ENCODE results near the gene ITGB3BP. TPM values are rescaled to one million over a fixed set of nuclear protein-coding genes. Genes with fewer than 3 reads are reported as not detected.

ITGB3BP gene
- total RNA-seq, 1 experiment from 2014 or later: 47.2 TPM

DNA sequence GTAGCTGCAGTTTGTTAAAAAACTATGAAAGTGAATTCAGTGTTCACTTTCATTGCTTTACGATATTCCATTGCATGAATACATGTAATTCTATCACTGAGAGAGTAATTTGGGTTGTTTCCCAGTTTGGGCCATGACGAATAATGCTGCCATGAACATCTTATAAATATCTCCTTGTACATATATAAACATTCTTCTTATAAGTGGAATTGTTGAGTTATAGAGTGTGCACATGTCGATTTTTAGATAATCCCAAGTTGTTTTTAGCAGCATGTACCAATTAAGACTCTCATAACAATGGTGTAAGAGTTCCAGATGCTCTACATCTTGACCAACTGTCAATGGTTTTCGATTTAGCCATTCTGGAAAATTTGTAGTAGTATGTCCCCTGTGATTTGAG lies 114.7 kb downstream of the ITGB3BP start:
- H3K9me3 ChIP-seq (ENCODE audit: control insufficient read depth, low read depth, low read length): no peaks in the 10 kb centered on the region
- no peak overlapping the region for H2AFZ ChIP-seq (ENCODE audit: low read length)
- H2BK120ac ChIP-seq (ENCODE audit: low read depth, low read length, poor library complexity, severe bottlenecking): no peak overlapping the region
- H3K23me2 ChIP-seq (ENCODE audit: insufficient read length, low read depth, low read length, poor library complexity, severe bottlenecking): no peaks in the 10 kb centered on the region
- H3K27ac Mint-ChIP-seq: no peak overlapping the region
- no peak overlapping the region for H3K4me3 Mint-ChIP-seq
- no peaks in the 10 kb centered on the region; a peak in 1 of 7 replicates for H3K36me3 Mint-ChIP-seq (ENCODE audit: insufficient read depth in 1 of 3, low read depth in 3 of 3)
- no peak overlapping the region for H3K23ac ChIP-seq (ENCODE audit: insufficient read length, low read depth, low read length)
- no peak overlapping the region for H3K18ac ChIP-seq (ENCODE audit: insufficient read length, low read depth, low read length)
- no peaks in the 10 kb centered on the region for H3K9me3 Mint-ChIP-seq
- WGBS (ENCODE audit: extremely low coverage, insufficient read length, low lambda C conversion rate): no CpG with 5 or more reads among the region's 4 CpGs
- H3K56ac ChIP-seq (ENCODE audit: insufficient read length, low read depth, low read length): no peak overlapping the region
- no peak for DNase-seq
- no peak overlapping the region for H2BK5ac ChIP-seq (ENCODE audit: insufficient read length, low read length)
- H2BK12ac ChIP-seq (ENCODE audit: insufficient read length, low read depth, low read length): no peak overlapping the region
- no peaks in the 10 kb centered on the region for H3K27me3 ChIP-seq (ENCODE audit: insufficient read depth, low read length)
- TF ChIP-seq, protein P1, sequence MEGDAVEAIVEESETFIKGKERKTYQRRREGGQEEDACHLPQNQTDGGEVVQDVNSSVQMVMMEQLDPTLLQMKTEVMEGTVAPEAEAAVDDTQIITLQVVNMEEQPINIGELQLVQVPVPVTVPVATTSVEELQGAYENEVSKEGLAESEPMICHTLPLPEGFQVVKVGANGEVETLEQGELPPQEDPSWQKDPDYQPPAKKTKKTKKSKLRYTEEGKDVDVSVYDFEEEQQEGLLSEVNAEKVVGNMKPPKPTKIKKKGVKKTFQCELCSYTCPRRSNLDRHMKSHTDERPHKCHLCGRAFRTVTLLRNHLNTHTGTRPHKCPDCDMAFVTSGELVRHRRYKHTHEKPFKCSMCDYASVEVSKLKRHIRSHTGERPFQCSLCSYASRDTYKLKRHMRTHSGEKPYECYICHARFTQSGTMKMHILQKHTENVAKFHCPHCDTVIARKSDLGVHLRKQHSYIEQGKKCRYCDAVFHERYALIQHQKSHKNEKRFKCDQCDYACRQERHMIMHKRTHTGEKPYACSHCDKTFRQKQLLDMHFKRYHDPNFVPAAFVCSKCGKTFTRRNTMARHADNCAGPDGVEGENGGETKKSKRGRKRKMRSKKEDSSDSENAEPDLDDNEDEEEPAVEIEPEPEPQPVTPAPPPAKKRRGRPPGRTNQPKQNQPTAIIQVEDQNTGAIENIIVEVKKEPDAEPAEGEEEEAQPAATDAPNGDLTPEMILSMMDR (conservative IDR thresholded peaks at IDR 0.05): no peak
- H3K27ac ChIP-seq (ENCODE audit: insufficient read length, low read depth, low read length): no peak overlapping the region
- no peak overlapping the region for H2BK20ac ChIP-seq (ENCODE audit: low read depth, low read length, poor library complexity, severe bottlenecking)
- H3K9ac ChIP-seq (ENCODE audit: extremely low read depth, insufficient read length, low read length): no peak overlapping the region
- no peaks in the 10 kb centered on the region for H3K79me1 ChIP-seq (ENCODE audit: insufficient read depth, low read depth, low read length, poor library complexity, severe bottlenecking)
- no peak overlapping the region for H3K4me2 ChIP-seq (ENCODE audit: insufficient read depth, insufficient read length, low read length)
- no peak overlapping the region for H2AK5ac ChIP-seq (ENCODE audit: insufficient read length, low read length)
- no peak overlapping the region for H3K4ac ChIP-seq (ENCODE audit: low read depth, low read length)
- H4K5ac ChIP-seq (ENCODE audit: insufficient read length, low read depth, low read length): no peak overlapping the region
- no peak overlapping the region for H3T11ph ChIP-seq (ENCODE audit: low read length)
- no peak overlapping the region for H2BK15ac ChIP-seq (ENCODE audit: low read depth, low read length)
- no peaks in the 10 kb centered on the region for H3K79me2 ChIP-seq (ENCODE audit: insufficient read depth, low read length)
- H3K27me3 Mint-ChIP-seq (ENCODE audit: low read depth): no peaks in the 10 kb centered on the region
- H4K8ac ChIP-seq (replicated peaks; ENCODE audit: insufficient read length, low read depth, low read length): no peak overlapping the region
- no peaks in the 10 kb centered on the region for H4K20me1 ChIP-seq (ENCODE audit: control insufficient read depth, insufficient read depth, insufficient read length)
- no peaks in the 10 kb centered on the region for H3K4me1 ChIP-seq (ENCODE audit: insufficient read depth, low read length)
- H3K4me1 Mint-ChIP-seq: peaks cover 0 to 6% of the 10 kb centered on the region in 2 experiments; a peak in 2 of 4 replicates
- no peak overlapping the region for H4K91ac ChIP-seq (ENCODE audit: insufficient read length, low read depth, low read length)
- H3K14ac ChIP-seq (ENCODE audit: insufficient read depth, low read length): no peak overlapping the region

Measured in H9 (cell line).